SU-DHL-6 (cell line): ENCODE results near the gene ALDH18A1.
"Not testable (repeated sequence)": the region's sequence is repeated elsewhere in the genome, so short reads cannot be mapped to it uniquely, and the experiment has no call there.

Source experiments
- EZH2phosphoT487 ChIP-seq: fragments of 200-600 bp; sonication (generic), shearing (Covaris generic); conservative IDR thresholded peaks from 2 replicates; pipeline ENCODE4 v1.6.1; 2018; ENCODE audit warnings: mild to moderate bottlenecking, antibody characterized with exemption, low read length, moderate library complexity, mixed read lengths
- TF ChIP-seq, protein P1 (sequence below): fragments of 200-600 bp; sonication (generic); IDR thresholded peaks from one replicate; pipeline ENCODE4 v1.5.1; 2017; ENCODE audit warnings: antibody characterized with exemption, mild to moderate bottlenecking, low read length, moderate library complexity; ENCODE audit not compliant: insufficient read depth, poor library complexity, severe bottlenecking

DNA sequence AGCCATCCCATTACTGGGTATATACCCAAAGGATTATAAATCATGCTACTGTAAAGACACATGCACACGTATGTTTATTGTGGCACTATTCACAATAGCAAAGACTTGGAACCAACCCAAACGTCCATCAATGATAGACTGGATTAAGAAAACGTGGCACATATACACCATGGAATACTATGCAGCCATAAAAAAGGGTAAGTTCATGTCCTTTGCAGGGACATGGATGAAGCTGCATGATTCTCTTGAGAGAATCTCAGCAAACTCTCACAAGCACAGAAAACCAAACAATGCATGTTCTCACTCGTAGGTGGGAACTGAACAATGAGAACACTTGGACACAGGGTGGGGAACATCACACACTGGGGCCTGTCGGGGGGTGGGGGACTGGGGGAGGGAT, 36.1 kb downstream of the ALDH18A1 start:
- TF ChIP-seq, protein P1, sequence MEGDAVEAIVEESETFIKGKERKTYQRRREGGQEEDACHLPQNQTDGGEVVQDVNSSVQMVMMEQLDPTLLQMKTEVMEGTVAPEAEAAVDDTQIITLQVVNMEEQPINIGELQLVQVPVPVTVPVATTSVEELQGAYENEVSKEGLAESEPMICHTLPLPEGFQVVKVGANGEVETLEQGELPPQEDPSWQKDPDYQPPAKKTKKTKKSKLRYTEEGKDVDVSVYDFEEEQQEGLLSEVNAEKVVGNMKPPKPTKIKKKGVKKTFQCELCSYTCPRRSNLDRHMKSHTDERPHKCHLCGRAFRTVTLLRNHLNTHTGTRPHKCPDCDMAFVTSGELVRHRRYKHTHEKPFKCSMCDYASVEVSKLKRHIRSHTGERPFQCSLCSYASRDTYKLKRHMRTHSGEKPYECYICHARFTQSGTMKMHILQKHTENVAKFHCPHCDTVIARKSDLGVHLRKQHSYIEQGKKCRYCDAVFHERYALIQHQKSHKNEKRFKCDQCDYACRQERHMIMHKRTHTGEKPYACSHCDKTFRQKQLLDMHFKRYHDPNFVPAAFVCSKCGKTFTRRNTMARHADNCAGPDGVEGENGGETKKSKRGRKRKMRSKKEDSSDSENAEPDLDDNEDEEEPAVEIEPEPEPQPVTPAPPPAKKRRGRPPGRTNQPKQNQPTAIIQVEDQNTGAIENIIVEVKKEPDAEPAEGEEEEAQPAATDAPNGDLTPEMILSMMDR, result not testable (repeated sequence)
- not testable (repeated sequence) for TF ChIP-seq EZH2phosphoT487
